Measurements from ENCODE around the gene HOXA6. TPM values are rescaled to one million over a fixed set of nuclear protein-coding genes. Genes with fewer than 3 reads are reported as not detected.

HOXA6 gene
- total and polyA plus RNA-seq, 2 donors (not counting 1 experiment from before 2014, with no cell fraction given) = 0.18 to 0.49 TPM

- POLR2A ChIA-PET = interaction anchor here (0.7 kb wide), 1 partner anchor 1002 kb away, joined by 3 read pairs; no protein-coding TSS in a partner anchor
- H3K27me3 Mint-ChIP-seq = peaks cover 69% of the 10 kb centered on the region
- DNase-seq = peak; percentile 24
- intact Hi-C loops (cut with micrococcal nuclease) = loop anchor here (1.0 to 10.0 kb wide), 9 partner anchors 39 to 1085 kb away; partner anchors contain the start of gene HOXA13
- H3K36me3 ChIP-seq (replicated peaks in 1 of 2; ENCODE audit: control extremely low read depth in 1 of 2, control insufficient read depth in 1 of 2, extremely low read depth in 1 of 2, insufficient read depth in 2 of 2, low read length in 1 of 2) = no peaks in the 10 kb centered on the region
- H3K4me2 ChIP-seq (replicated peaks; ENCODE audit: low read depth, low read length, poor library complexity, severe bottlenecking) = peak overlapping the region; percentile 99
- peaks cover 35% of the 10 kb centered on the region for H3K4me1 Mint-ChIP-seq
- no peak overlapping the region for H3K4me3 ChIP-seq (ENCODE audit: control extremely low read depth in 1 of 5, extremely low read depth in 1 of 5, insufficient read depth in 1 of 5, low read depth in 2 of 5, low read length in 4 of 5)
- H3K27me3 ChIP-seq (replicated peaks in 1 of 4; ENCODE audit: control extremely low read depth in 1 of 4, control insufficient read depth in 3 of 4, insufficient read depth in 4 of 4, low read length in 3 of 4) = peaks cover 1 to 89% (median 77%) of the 10 kb centered on the region in 4 experiments
- 25% methylated on average over 25 of the region's 30 CpGs for WGBS (ENCODE audit: insufficient coverage)
- H4K20me1 ChIP-seq (ENCODE audit: control insufficient read depth, insufficient read depth, low read length, poor library complexity, severe bottlenecking) = peaks cover 4% of the 10 kb centered on the region
- no peaks in the 10 kb centered on the region for H3K9me3 Mint-ChIP-seq (ENCODE audit: insufficient read depth)
- H3K27ac Mint-ChIP-seq = no peak overlapping the region
- peaks cover 0 to 76% (median 14%) of the 10 kb centered on the region in 3 donors for H3K9me3 ChIP-seq (ENCODE audit: control extremely low read depth in 1 of 3, control insufficient read depth in 2 of 3, insufficient read depth in 1 of 3, low read length in 2 of 3)
- H3K27ac ChIP-seq (ENCODE audit: low read length in 2 of 2) = no peak overlapping the region
- no peak for TF ChIP-seq EZH2 (IDR thresholded peaks at IDR 0.05; ENCODE audit: borderline replicate concordance, insufficient read depth, low read depth, low read length, poor library complexity, severe bottlenecking)
- no peak for TF ChIP-seq CTCF (IDR thresholded peaks at IDR 0.05)
- H3K9ac ChIP-seq (ENCODE audit: low read length) = no peak overlapping the region
- no peak for ATAC-seq (ENCODE audit: low read depth)
- no peak overlapping the region for H2AFZ ChIP-seq (ENCODE audit: insufficient read depth, low read depth, low read length, poor library complexity, severe bottlenecking)
- peaks cover 55 to 63% of the 10 kb centered on the region in 2 donors for H3K4me1 ChIP-seq (ENCODE audit: control insufficient read depth in 2 of 2, insufficient read depth in 2 of 2, low read length in 2 of 2)
- no peaks in the 10 kb centered on the region for H3K79me2 ChIP-seq (ENCODE audit: control insufficient read depth, insufficient read depth, low read length)
- H3K4me3 Mint-ChIP-seq = no peak overlapping the region
- CTCF ChIA-PET = interaction anchor here (0.6 to 4.0 kb wide), 28 partner anchors 12 to 1310 kb away, joined by 3 to 122 read pairs (median 6); partner anchors contain the start of genes HOXA13, HOXA3, HOXA5 and HOXA6
These were observed 14.4 kb upstream of the HOXA6 start for GRCh38 chr7:27161721-27162560.

All from B cell (primary cell).